RWPE2 (cell line): ENCODE results near the gene TGIF1.

ENCODE experiments used
- ATAC-seq: fragments of 200-7000 bp; cut with Tn5 transposase; 3 replicates; pipeline ENCODE4 v1.9.1; 2021; ENCODE audit warnings: low read depth
- DNase-seq: peaks from one replicate; pipeline ENCODE4 v3.0.0-alpha.2; 2020; ENCODE audit warnings: low spot score
- H3K27ac ChIP-seq: fragments of 450-650 bp; 2 replicates; pipeline ENCODE4 v1.5.1; 2017; ENCODE audit warnings: mild to moderate bottlenecking; ENCODE audit not compliant: poor library complexity, severe bottlenecking
- H3K27me3 ChIP-seq: fragments of 250-450 bp; sonication (Bioruptor Pico); 2 replicates; pipeline ENCODE4 v1.5.1; 2021; ENCODE audit warnings: mild to moderate bottlenecking, moderate library complexity; ENCODE audit not compliant: insufficient read depth, poor library complexity, severe bottlenecking
- H3K36me3 ChIP-seq: fragments of 250-450 bp; sonication (Bioruptor Pico); 2 replicates; pipeline ENCODE4 v1.5.1; 2020; ENCODE audit warnings: low read depth, mild to moderate bottlenecking, moderate library complexity
- H3K4me1 ChIP-seq: fragments of 250-450 bp; sonication (Bioruptor Pico); 2 replicates; pipeline ENCODE4 v1.5.1; 2021; ENCODE audit warnings: mild to moderate bottlenecking, moderate library complexity; ENCODE audit not compliant: insufficient read depth, poor library complexity, severe bottlenecking
- H3K4me3 ChIP-seq: fragments of 250-450 bp; sonication (Bioruptor Pico); 2 replicates; pipeline ENCODE4 v1.5.1; 2021; ENCODE audit warnings: mild to moderate bottlenecking, moderate library complexity; ENCODE audit not compliant: severe bottlenecking
- H3K9me3 ChIP-seq: fragments of 250-450 bp; sonication (Bioruptor Pico); 2 replicates; pipeline ENCODE4 v1.5.1; 2021; ENCODE audit warnings: mild to moderate bottlenecking, moderate library complexity; ENCODE audit not compliant: severe bottlenecking
- TF ChIP-seq, protein P1 (sequence below): fragments of 450-650 bp; IDR thresholded peaks from one replicate; pipeline ENCODE4 v1.5.1; 2017; ENCODE audit warnings: mild to moderate bottlenecking, moderate library complexity; ENCODE audit not compliant: poor library complexity, severe bottlenecking

The TGIF1 gene

DNA sequence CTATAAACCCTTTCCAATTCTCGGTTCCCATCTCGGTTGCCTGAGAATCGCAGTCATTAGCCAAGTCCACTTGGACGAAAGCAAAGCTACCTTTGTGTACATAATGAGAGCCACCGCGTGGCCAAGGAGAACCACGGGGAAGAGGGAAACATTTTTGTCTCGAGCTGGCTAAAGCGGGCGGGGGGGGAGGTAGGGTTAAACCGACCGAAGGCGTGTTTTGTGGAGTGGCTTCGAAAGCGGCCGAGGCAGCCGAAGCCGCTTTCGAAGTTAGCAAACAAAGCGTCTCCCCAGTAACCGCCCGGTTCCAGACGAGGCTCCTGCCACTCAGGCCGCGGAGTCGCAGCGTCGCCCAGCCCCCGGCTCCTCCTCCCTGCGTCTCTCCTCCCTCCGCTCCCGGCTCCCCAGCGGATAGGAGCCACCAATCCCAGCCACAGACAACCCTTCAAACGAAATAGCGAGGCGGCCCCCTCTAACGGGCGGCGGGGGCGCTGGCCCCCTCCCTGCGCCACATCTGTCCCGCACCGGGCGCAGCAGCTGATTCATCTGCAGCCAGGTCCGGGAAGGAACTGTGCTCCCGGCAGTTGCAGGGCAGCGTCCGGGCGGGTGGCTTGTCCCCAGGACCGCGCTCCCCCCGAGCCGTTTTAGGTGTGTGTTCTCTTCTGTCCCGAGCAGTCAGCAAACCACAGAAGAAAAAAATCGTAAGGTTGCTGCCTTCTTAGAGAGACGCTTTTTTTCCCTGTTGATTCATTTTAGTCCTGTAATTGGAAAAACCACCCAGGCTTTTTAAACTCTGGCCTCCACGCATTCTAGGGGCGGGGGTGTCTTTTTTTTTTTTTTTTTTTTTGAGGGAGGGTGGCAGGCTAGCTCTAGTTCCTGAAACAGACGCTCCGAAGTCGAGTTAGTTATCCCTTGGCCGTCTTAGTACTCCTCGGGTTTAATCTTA, 1.8 kb upstream of the TGIF1 start:
- Histone ChIP-seq H3K4me1 (peaks cover 9% of the 10 kb centered on the region), H3K36me3 (peaks cover 13% of the 10 kb centered on the region), H3K4me3 (peak overlapping the region; percentile 92), H3K27me3 (no peaks in the 10 kb centered on the region), H3K27ac (peak overlapping the region; percentile 93), H3K9me3 (no peaks in the 10 kb centered on the region)
- DNase-seq (peak; percentile 95), ATAC-seq (peak; percentile 78)
- TF ChIP-seq, protein P1, sequence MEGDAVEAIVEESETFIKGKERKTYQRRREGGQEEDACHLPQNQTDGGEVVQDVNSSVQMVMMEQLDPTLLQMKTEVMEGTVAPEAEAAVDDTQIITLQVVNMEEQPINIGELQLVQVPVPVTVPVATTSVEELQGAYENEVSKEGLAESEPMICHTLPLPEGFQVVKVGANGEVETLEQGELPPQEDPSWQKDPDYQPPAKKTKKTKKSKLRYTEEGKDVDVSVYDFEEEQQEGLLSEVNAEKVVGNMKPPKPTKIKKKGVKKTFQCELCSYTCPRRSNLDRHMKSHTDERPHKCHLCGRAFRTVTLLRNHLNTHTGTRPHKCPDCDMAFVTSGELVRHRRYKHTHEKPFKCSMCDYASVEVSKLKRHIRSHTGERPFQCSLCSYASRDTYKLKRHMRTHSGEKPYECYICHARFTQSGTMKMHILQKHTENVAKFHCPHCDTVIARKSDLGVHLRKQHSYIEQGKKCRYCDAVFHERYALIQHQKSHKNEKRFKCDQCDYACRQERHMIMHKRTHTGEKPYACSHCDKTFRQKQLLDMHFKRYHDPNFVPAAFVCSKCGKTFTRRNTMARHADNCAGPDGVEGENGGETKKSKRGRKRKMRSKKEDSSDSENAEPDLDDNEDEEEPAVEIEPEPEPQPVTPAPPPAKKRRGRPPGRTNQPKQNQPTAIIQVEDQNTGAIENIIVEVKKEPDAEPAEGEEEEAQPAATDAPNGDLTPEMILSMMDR: peak; percentile 21

DNA sequence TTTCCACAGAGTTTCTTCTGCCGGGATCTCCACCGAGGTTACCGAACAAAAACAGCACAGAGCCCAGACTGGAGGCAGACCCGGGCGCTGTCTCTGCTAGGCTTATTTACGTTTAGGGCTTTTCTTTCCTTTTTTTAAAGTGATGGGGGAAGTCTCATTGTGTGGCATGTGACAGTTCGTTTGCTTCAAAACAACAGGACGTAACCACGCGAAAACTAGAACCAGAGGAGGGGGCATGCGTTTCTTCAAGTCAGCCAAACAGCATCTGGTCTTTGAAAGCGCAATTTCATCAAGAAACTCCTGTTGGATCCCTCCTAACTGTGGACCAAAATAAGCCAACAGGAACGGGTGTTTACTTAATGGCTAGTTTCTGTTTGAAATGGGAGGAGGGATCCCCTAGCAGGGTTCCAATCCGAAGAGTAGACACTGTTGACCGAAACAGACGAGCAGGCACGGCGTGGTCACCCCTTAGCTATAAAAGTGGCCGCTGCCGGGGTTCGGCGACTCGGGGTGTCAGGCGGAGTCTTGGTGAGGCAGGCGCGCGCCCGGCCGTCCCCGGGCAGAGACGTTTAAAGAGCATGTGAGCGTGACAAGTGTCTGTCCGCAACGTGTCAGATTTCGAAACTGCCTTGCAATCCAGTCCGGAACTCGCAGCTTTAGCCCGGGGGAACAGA, 997 bp upstream of the TGIF1 start:
- H3K27me3 ChIP-seq: no peaks in the 10 kb centered on the region
- no peak for DNase-seq
- peak overlapping the region; percentile 93 for H3K27ac ChIP-seq
- TF ChIP-seq, protein P1: no peak
- H3K36me3 ChIP-seq: peaks cover 14% of the 10 kb centered on the region
- peak; percentile 9; the same call in 1 of the 3 replicates for ATAC-seq
- peak overlapping the region; percentile 92 for H3K4me3 ChIP-seq
- H3K4me1 ChIP-seq: peaks cover 9% of the 10 kb centered on the region
- H3K9me3 ChIP-seq: no peaks in the 10 kb centered on the region

DNA sequence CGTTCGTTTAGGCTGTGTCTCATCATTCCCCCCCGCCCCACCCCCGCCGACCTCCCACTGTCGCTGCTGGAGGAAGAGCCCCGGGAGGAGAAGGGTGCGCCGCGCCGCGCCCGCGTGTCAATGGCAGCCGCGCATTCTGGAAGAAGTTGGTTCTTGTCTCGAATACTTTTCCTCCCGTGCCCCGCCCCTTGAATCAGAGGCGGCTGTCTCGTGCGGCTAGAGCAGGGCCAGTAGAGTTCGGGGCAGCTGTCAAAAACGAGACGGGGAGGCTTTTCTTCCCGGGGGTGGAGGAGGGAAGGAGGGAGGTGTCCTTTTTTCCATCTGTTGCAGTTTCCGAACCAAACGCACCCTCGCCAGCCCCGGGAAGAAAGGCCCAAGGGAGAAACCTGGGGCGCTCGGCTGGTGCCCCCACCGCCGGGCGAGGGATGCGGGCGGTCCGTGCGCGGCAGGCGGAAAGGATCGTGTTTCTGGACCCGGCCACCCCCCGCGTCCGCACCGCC, 410 bp upstream of the TGIF1 start:
- Histone ChIP-seq H3K9me3 (no peaks in the 10 kb centered on the region), H3K36me3 (peaks cover 20% of the 10 kb centered on the region), H3K27ac (peak overlapping the region; percentile 93), H3K4me1 (peaks cover 15% of the 10 kb centered on the region), H3K4me3 (peak overlapping the region; percentile 92), H3K27me3 (no peaks in the 10 kb centered on the region)
- DNase-seq: peak; percentile 93
- TF ChIP-seq, protein P1: no peak
- peak; percentile 11 for ATAC-seq

DNA sequence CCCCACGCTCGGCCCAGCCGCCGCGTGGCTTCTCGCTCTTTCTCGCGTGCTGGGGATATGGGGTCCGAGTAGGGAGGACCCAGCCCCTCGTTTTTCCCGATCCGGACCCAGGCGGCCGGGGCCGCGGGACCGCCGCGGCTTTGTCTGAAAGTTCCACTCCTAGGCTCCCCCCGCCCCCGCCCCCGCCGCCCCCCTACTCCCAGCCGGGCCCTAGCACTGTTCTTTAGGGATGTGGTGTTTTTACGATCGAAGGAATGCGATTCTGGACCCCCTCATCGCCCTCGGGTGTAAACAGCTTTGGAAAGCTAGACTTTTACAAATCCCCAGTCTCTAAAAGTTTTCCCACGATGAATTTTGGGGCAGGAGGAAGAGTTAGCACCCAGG, 819 bp downstream of the TGIF1 start:
- Histone ChIP-seq H3K27me3 (no peaks in the 10 kb centered on the region), H3K9me3 (no peaks in the 10 kb centered on the region), H3K36me3 (peaks cover 31% of the 10 kb centered on the region), H3K4me3 (peak overlapping the region; percentile 92), H3K4me1 (peaks cover 27% of the 10 kb centered on the region), H3K27ac (peak overlapping the region; percentile 93)
- ATAC-seq (no peak), DNase-seq (no peak)
- TF ChIP-seq, protein P1: no peak
